ENCODE results near the gene MOV10L1.

- TF ChIP-seq CTCF (conservative IDR thresholded peaks at IDR 0.05; ENCODE audit: low read depth, low read length) (no peak), EZH2 (IDR thresholded peaks at IDR 0.05; ENCODE audit: borderline replicate concordance, low read depth, low read length, poor library complexity, severe bottlenecking) (no peak)
These were observed 16.9 kb upstream of the MOV10L1 start for GRCh38 chr22:50072714-50073538.
